Activated B cell treated with CpG ODN at 0.5 μM for 24 hours (primary cell): ENCODE data around the gene EVL. TPM values are rescaled to one million over a fixed set of nuclear protein-coding genes. Genes with fewer than 3 reads are reported as not detected.

Experiments used
- ATAC-seq: fragments of 200-7000 bp; cut with Tn5 transposase; one replicate; pipeline ENCODE4 v1.10.0; 2021; ENCODE audit warnings: low read depth, mild to moderate bottlenecking, moderate library complexity
- CTCF ChIA-PET: fragments of 350-600 bp; sonication (Branson Sonifier 250); formaldehyde crosslinking; loops from one replicate; lab custom pipeline; 2021; ENCODE audit warnings: antibody characterized with exemption; lab: Charles Lee
- POLR2A ChIA-PET: fragments of 350-600 bp; sonication (Branson Sonifier 250); formaldehyde crosslinking; loops from one replicate; lab custom pipeline; 2021; ENCODE audit warnings: antibody characterized with exemption; lab: Charles Lee
- DNase-seq: peaks from one replicate; pipeline ENCODE4 v3.0.0; 2022
- H3K27ac Mint-ChIP-seq: one replicate; pipeline ENCODE4 v1.8.0; 2020; ENCODE audit warnings: mixed read lengths
- H3K27me3 Mint-ChIP-seq: one replicate; pipeline ENCODE4 v1.8.0; 2021; ENCODE audit warnings: mixed read lengths
- H3K36me3 Mint-ChIP-seq: one replicate; pipeline ENCODE4 v1.8.0; 2021; ENCODE audit warnings: low read depth, mixed read lengths
- H3K4me1 Mint-ChIP-seq: one replicate; pipeline ENCODE4 v1.8.0; 2021; ENCODE audit warnings: mixed read lengths
- H3K4me3 Mint-ChIP-seq: one replicate; pipeline ENCODE4 v1.8.0; 2020; ENCODE audit warnings: mild to moderate bottlenecking, mixed read lengths
- H3K9me3 Mint-ChIP-seq: one replicate; pipeline ENCODE4 v1.8.0; 2020; ENCODE audit warnings: mixed read lengths
- CTCF ChIP-seq: fragments of 200-600 bp; IDR thresholded peaks from one replicate; pipeline ENCODE4 v1.8.0; 2022; ENCODE audit warnings: antibody characterized with exemption, mild to moderate bottlenecking
- intact Hi-C: fragments of 100-400 bp; cut with micrococcal nuclease; formaldehyde crosslinking; loops from one replicate; pipeline ENCODE4 v1.15.1; 2024
- total RNA-seq: library from RNA; stranded (reverse); gene quantifications from 2 replicates; pipeline ENCODE4 v1.2.3, GENCODE V29; 2022

EVL gene
- total RNA-seq, 1 donor from 2014 or later: 272 TPM

DNA sequence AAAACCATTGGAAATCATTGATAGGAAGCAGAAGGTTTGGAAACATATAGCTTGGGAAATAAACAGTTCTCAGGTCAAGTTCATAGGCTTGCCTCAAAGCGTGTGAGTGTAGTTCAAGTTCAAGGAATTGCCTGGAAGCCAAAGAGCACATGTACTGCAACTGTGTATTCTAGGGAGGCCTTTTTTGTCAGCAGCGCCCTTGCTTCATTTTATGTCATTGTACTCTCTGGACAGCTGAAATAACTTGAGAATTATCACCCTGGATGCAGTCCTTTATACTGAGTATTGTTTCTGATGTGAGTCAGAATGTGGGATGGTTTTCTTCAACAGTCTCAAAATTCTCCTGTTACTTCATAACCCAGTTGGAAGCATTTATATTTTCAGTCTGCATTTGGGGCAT is 16.0 kb upstream of the EVL start:
- H3K36me3 Mint-ChIP-seq: no peaks in the 10 kb centered on the region
- no peaks in the 10 kb centered on the region for H3K9me3 Mint-ChIP-seq
- no peak for TF ChIP-seq CTCF
- H3K4me3 Mint-ChIP-seq: no peak overlapping the region
- ChIA-PET POLR2A (no interaction called here), CTCF (no interaction called here)
- H3K27me3 Mint-ChIP-seq: no peaks in the 10 kb centered on the region
- no peaks in the 10 kb centered on the region for H3K4me1 Mint-ChIP-seq
- intact Hi-C loops: no loop called here
- H3K27ac Mint-ChIP-seq: no peak overlapping the region
- no peak for DNase-seq
- no peak for ATAC-seq

DNA sequence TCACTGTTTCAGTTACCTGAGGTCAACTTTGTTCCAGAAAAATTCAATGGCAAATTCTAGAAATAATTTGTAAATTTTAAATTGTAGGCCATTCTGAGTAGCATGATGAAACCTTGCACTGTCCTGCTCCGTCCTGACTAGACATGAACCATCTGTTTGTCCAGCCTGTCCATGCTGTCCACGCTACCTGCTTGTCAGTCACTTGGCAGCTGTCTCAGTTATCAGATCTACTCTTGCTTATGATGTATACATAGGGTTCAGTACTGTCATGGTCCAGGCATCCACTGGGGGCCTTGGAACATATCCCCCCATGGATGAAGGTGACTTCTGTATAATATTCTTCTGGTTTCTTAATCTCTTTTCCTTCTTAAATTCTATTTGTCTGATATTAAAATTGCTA is 14.1 kb upstream of the EVL start:
- Mint-ChIP-seq H3K36me3 (no peaks in the 10 kb centered on the region), H3K9me3 (no peaks in the 10 kb centered on the region), H3K4me1 (no peaks in the 10 kb centered on the region), H3K4me3 (no peak overlapping the region), H3K27me3 (no peaks in the 10 kb centered on the region), H3K27ac (no peak overlapping the region)
- DNase-seq (no peak), ATAC-seq (no peak)
- TF ChIP-seq CTCF: no peak
- ChIA-PET POLR2A (no interaction called here), CTCF (no interaction called here)
- intact Hi-C loops: no loop called here

DNA sequence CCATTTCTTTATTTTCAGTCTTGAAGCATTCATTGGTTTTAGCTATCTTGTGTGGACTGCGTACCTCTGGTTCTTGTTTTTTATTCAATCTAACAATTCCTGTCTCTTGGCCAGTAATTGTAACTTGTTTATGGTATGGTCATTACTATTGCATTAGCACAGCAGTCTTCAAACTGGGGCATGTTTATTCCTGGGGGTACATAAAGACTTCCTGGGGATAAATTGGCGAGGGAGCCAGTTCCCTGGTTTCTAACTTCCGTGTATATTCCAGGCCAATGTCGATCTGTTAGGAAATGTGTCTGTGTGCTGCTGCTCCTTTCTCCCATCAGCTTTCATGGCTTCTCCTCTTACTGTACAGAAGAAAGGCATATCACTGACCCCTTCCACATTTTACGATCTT is 13.7 kb upstream of the EVL start:
- H3K27ac Mint-ChIP-seq: no peak overlapping the region
- CTCF ChIA-PET: no interaction called here
- no peak for DNase-seq
- no peak for TF ChIP-seq CTCF
- POLR2A ChIA-PET: no interaction called here
- H3K4me1 Mint-ChIP-seq: no peaks in the 10 kb centered on the region
- H3K36me3 Mint-ChIP-seq: no peaks in the 10 kb centered on the region
- H3K27me3 Mint-ChIP-seq: no peaks in the 10 kb centered on the region
- no peak for ATAC-seq
- no peaks in the 10 kb centered on the region for H3K9me3 Mint-ChIP-seq
- no peak overlapping the region for H3K4me3 Mint-ChIP-seq
- intact Hi-C loops: no loop called here

- intact Hi-C loops: no loop called here
- H3K9me3 Mint-ChIP-seq: no peaks in the 10 kb centered on the region
- no peaks in the 10 kb centered on the region for H3K36me3 Mint-ChIP-seq
- no peaks in the 10 kb centered on the region for H3K27me3 Mint-ChIP-seq
- no peak for DNase-seq
- no peak overlapping the region for H3K27ac Mint-ChIP-seq
- ChIA-PET CTCF (interaction anchor here (7.0 kb wide), 1 partner anchor 53 kb away, joined by 117 read pairs; no protein-coding TSS in a partner anchor), POLR2A (interaction anchor here (1.3 kb wide), 1 partner anchor 12 kb away, joined by 3 read pairs; the partner anchor contains the start of gene EVL)
- no peak for ATAC-seq
- H3K4me1 Mint-ChIP-seq: peaks cover 5% of the 10 kb centered on the region
- TF ChIP-seq CTCF: no peak
- no peak overlapping the region for H3K4me3 Mint-ChIP-seq
These were observed 12.4 kb upstream of the EVL start for GRCh38 chr14:100052819-100053218.

- Mint-ChIP-seq H3K4me3 (no peak overlapping the region), H3K4me1 (peaks cover 19% of the 10 kb centered on the region), H3K9me3 (no peaks in the 10 kb centered on the region), H3K27me3 (no peaks in the 10 kb centered on the region), H3K27ac (no peak overlapping the region), H3K36me3 (no peaks in the 10 kb centered on the region)
- DNase-seq: no peak
- CTCF ChIA-PET: interaction anchor here (0.9 to 7.0 kb wide), 2 partner anchors 20 to 51 kb away, joined by 3 to 117 read pairs; no protein-coding TSS in a partner anchor
- TF ChIP-seq CTCF: no peak
- ATAC-seq: no peak
- intact Hi-C loops: no loop called here
- POLR2A ChIA-PET: no interaction called here
These were observed 10.7 kb upstream of the EVL start for GRCh38 chr14:100054316-100055075.
